SU-DHL-6 (cell line): ENCODE results near the gene AFAP1.

Experiments
- EZH2phosphoT487 ChIP-seq: fragments of 200-600 bp; sonication (generic), shearing (Covaris generic); conservative IDR thresholded peaks from 2 replicates; pipeline ENCODE4 v1.6.1; 2018; ENCODE audit warnings: mild to moderate bottlenecking, antibody characterized with exemption, low read length, moderate library complexity, mixed read lengths
- TF ChIP-seq, protein P1 (sequence below): fragments of 200-600 bp; sonication (generic); IDR thresholded peaks from one replicate; pipeline ENCODE4 v1.5.1; 2017; ENCODE audit warnings: antibody characterized with exemption, mild to moderate bottlenecking, low read length, moderate library complexity; ENCODE audit not compliant: insufficient read depth, poor library complexity, severe bottlenecking

DNA sequence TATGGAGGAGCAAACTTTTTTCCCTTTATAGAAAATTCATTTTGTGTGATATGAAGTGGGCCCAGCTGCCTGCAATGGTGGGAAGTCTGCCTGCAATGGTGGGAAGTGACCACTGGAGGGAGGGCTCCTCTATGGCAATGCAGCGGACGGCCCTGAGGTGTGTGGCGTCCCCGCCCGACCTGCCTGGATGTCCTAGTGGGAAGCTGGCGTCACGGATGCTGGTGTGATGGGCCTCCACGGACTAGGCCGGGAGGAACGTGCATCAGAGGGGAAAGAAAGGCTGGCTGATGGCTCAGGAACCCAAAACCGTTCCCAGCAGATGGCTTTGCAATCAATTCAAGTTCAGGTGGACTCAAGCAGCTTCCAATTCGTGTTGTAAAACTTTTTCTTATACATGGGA lies 177.9 kb downstream of the AFAP1 start:
- TF ChIP-seq, protein P1, sequence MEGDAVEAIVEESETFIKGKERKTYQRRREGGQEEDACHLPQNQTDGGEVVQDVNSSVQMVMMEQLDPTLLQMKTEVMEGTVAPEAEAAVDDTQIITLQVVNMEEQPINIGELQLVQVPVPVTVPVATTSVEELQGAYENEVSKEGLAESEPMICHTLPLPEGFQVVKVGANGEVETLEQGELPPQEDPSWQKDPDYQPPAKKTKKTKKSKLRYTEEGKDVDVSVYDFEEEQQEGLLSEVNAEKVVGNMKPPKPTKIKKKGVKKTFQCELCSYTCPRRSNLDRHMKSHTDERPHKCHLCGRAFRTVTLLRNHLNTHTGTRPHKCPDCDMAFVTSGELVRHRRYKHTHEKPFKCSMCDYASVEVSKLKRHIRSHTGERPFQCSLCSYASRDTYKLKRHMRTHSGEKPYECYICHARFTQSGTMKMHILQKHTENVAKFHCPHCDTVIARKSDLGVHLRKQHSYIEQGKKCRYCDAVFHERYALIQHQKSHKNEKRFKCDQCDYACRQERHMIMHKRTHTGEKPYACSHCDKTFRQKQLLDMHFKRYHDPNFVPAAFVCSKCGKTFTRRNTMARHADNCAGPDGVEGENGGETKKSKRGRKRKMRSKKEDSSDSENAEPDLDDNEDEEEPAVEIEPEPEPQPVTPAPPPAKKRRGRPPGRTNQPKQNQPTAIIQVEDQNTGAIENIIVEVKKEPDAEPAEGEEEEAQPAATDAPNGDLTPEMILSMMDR = peak; percentile 56
- no peak for TF ChIP-seq EZH2phosphoT487
